HL-60 (cell line): ENCODE results near the gene SLC5A11.

ENCODE experiments used
- GABPA ChIP-seq: IDR thresholded peaks from 2 replicates; pipeline ENCODE4 v1.6.1; 2012; ENCODE audit warnings: low read depth
- POLR2AphosphoS5 ChIP-seq: IDR thresholded peaks from 2 replicates; pipeline ENCODE4 v1.6.1; 2012; ENCODE audit warnings: low read depth
- TF ChIP-seq, protein P1 (sequence below): IDR thresholded peaks from one replicate; pipeline ENCODE4 v1.5.1; 2011; ENCODE audit warnings: low read length, control low read depth, inconsistent platforms; ENCODE audit not compliant: insufficient read depth
- TF ChIP-seq, protein P2 (sequence below): IDR thresholded peaks from 2 replicates; pipeline ENCODE4 v1.6.1; 2012; ENCODE audit warnings: low read depth; ENCODE audit not compliant: insufficient replicate concordance

DNA sequence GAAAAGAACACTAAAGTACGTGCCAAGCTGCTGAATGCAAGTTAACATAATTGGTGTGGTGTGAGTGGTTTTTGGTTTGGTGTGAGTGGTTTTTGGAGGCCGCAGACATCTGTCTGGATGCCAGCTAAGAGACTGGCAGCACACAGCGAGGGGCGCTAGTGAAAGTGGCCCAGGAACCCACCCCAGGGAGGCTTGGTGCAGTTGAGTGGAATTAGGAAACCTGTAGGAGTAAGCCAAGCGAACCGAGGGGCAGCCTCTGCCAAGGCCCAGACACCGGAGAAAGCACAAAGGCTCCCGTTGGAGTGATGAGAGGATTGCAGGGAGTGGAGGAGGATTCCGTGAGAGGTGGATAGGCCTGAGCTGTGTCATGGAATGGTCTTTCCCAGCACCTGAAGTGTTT is 24.6 kb upstream of the SLC5A11 start:
- TF ChIP-seq, protein P1, sequence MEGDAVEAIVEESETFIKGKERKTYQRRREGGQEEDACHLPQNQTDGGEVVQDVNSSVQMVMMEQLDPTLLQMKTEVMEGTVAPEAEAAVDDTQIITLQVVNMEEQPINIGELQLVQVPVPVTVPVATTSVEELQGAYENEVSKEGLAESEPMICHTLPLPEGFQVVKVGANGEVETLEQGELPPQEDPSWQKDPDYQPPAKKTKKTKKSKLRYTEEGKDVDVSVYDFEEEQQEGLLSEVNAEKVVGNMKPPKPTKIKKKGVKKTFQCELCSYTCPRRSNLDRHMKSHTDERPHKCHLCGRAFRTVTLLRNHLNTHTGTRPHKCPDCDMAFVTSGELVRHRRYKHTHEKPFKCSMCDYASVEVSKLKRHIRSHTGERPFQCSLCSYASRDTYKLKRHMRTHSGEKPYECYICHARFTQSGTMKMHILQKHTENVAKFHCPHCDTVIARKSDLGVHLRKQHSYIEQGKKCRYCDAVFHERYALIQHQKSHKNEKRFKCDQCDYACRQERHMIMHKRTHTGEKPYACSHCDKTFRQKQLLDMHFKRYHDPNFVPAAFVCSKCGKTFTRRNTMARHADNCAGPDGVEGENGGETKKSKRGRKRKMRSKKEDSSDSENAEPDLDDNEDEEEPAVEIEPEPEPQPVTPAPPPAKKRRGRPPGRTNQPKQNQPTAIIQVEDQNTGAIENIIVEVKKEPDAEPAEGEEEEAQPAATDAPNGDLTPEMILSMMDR, result no peak
- TF ChIP-seq, protein P2, sequence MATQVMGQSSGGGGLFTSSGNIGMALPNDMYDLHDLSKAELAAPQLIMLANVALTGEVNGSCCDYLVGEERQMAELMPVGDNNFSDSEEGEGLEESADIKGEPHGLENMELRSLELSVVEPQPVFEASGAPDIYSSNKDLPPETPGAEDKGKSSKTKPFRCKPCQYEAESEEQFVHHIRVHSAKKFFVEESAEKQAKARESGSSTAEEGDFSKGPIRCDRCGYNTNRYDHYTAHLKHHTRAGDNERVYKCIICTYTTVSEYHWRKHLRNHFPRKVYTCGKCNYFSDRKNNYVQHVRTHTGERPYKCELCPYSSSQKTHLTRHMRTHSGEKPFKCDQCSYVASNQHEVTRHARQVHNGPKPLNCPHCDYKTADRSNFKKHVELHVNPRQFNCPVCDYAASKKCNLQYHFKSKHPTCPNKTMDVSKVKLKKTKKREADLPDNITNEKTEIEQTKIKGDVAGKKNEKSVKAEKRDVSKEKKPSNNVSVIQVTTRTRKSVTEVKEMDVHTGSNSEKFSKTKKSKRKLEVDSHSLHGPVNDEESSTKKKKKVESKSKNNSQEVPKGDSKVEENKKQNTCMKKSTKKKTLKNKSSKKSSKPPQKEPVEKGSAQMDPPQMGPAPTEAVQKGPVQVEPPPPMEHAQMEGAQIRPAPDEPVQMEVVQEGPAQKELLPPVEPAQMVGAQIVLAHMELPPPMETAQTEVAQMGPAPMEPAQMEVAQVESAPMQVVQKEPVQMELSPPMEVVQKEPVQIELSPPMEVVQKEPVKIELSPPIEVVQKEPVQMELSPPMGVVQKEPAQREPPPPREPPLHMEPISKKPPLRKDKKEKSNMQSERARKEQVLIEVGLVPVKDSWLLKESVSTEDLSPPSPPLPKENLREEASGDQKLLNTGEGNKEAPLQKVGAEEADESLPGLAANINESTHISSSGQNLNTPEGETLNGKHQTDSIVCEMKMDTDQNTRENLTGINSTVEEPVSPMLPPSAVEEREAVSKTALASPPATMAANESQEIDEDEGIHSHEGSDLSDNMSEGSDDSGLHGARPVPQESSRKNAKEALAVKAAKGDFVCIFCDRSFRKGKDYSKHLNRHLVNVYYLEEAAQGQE, result no peak
- TF ChIP-seq POLR2AphosphoS5 (no peak), GABPA (no peak)
